ENCODE results near the gene PLXNA2. TPM values are rescaled to one million over a fixed set of nuclear protein-coding genes. Genes with fewer than 3 reads are reported as not detected.

PLXNA2 gene
- total RNA-seq, 4 donors from 2014 or later = 19.8 to 41.6 (median 27.9) TPM

- DNase-seq (ENCODE audit: extremely low spot score) = no peak
- TF ChIP-seq POLR2AphosphoS5 (IDR thresholded peaks at IDR 0.05) (no peak), EP300 (IDR thresholded peaks at IDR 0.05) (no peak), POLR2A (IDR thresholded peaks at IDR 0.05; ENCODE audit: low read depth) (no peak)
- TF ChIP-seq, protein P1, sequence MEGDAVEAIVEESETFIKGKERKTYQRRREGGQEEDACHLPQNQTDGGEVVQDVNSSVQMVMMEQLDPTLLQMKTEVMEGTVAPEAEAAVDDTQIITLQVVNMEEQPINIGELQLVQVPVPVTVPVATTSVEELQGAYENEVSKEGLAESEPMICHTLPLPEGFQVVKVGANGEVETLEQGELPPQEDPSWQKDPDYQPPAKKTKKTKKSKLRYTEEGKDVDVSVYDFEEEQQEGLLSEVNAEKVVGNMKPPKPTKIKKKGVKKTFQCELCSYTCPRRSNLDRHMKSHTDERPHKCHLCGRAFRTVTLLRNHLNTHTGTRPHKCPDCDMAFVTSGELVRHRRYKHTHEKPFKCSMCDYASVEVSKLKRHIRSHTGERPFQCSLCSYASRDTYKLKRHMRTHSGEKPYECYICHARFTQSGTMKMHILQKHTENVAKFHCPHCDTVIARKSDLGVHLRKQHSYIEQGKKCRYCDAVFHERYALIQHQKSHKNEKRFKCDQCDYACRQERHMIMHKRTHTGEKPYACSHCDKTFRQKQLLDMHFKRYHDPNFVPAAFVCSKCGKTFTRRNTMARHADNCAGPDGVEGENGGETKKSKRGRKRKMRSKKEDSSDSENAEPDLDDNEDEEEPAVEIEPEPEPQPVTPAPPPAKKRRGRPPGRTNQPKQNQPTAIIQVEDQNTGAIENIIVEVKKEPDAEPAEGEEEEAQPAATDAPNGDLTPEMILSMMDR (IDR thresholded peaks at IDR 0.05) = no peak
- no peaks in the 10 kb centered on the region for H3K27me3 ChIP-seq
- H3K9me3 ChIP-seq = no peaks in the 10 kb centered on the region
- WGBS = 55% methylated on average over 9 of the region's 10 CpGs
- no peaks in the 10 kb centered on the region for H3K36me3 ChIP-seq
- no peak overlapping the region for H3K4me3 ChIP-seq
- H3K27ac ChIP-seq (replicated peaks in 1 of 4) = peak overlapping the region in 2 of 4 donors; percentile 40 to 42
- intact Hi-C loops (cut with DNase I) = no loop called here
- H3K4me1 ChIP-seq = peaks cover 19 to 50% (median 28%) of the 10 kb centered on the region in 4 donors
Observed at GRCh38 chr1:208127792-208128529, 116.2 kb downstream of the PLXNA2 start.

DNA sequence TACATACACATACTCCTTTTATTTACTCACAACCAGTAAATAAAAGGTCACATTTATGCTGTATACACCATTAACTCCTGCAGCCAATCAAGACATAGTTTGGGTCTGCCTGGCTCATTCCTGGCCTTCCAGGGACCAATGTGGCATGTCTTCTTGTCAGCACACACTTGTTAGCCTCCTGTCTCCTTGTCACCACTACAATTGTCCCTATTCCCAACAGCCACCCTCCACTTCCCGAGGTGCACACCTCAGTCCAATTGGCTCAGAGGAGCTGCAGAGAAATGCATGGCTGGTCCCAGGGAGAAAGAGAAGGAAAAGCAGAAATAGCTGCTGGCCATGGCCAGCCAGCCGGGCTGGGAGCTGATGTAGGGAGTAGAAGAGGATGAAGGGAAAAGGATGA lies 116.9 kb downstream of the PLXNA2 start:
- Histone ChIP-seq H3K27ac (replicated peaks in 1 of 4) (no peak overlapping the region), H3K27me3 (no peaks in the 10 kb centered on the region), H3K4me3 (no peak overlapping the region), H3K4me1 (peaks cover 14 to 43% (median 22%) of the 10 kb centered on the region in 4 donors), H3K36me3 (no peaks in the 10 kb centered on the region), H3K9me3 (no peaks in the 10 kb centered on the region)
- TF ChIP-seq POLR2A (IDR thresholded peaks at IDR 0.05; ENCODE audit: low read depth) (no peak), POLR2AphosphoS5 (IDR thresholded peaks at IDR 0.05) (no peak), EP300 (IDR thresholded peaks at IDR 0.05) (no peak)
- TF ChIP-seq, protein P1 (IDR thresholded peaks at IDR 0.05) = no peak
- intact Hi-C loops (cut with DNase I) = no loop called here
- 82% methylated on average over 2 of the region's 2 CpGs for WGBS
- no peak for DNase-seq (ENCODE audit: extremely low spot score)

DNA sequence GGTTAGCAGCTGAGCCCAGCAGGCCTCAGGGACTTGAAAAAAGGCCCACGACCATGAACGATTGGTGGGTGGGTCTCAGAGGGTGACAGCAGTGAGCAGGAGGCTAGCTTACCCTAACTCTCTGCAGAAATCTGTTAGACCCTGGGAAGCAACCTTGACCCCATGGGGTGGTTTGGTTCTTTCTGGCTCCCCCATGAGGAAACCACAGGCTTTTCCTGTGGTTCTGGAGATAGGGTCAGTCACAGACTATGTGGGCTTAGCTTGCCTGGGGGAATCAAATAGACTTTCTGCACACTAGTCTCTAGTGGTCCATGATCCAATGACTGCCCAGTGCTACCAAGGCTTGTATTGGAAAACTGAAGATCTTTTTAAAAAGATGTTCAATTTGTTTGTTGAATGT lies 118.1 kb downstream of the PLXNA2 start:
- TF ChIP-seq, protein P1 (IDR thresholded peaks at IDR 0.05) = no peak
- no peak for TF ChIP-seq EP300 (IDR thresholded peaks at IDR 0.05)
- no peak for TF ChIP-seq POLR2AphosphoS5 (IDR thresholded peaks at IDR 0.05)
- TF ChIP-seq POLR2A (IDR thresholded peaks at IDR 0.05; ENCODE audit: low read depth) = no peak
- peaks cover 8 to 32% (median 15%) of the 10 kb centered on the region in 4 donors for H3K4me1 ChIP-seq
- WGBS = no CpG with 5 or more reads among the region's 2 CpGs
- no peak overlapping the region for H3K4me3 ChIP-seq
- H3K9me3 ChIP-seq = no peaks in the 10 kb centered on the region
- no peaks in the 10 kb centered on the region for H3K27me3 ChIP-seq
- no peak overlapping the region for H3K27ac ChIP-seq (replicated peaks in 1 of 4)
- H3K36me3 ChIP-seq = no peaks in the 10 kb centered on the region
- intact Hi-C loops (cut with DNase I) = no loop called here
- DNase-seq (ENCODE audit: extremely low spot score) = no peak

GRCh38 chr1:208122612-208123358 lies 121.4 kb downstream of the PLXNA2 start:
- Histone ChIP-seq H3K4me3 (no peak overlapping the region), H3K36me3 (peaks cover 0 to 4% (median 0%) of the 10 kb centered on the region in 4 donors), H3K4me1 (peaks cover 6 to 25% (median 14%) of the 10 kb centered on the region in 4 donors), H3K27me3 (no peaks in the 10 kb centered on the region), H3K9me3 (no peaks in the 10 kb centered on the region), H3K27ac (replicated peaks in 1 of 4) (no peak overlapping the region)
- intact Hi-C loops (cut with DNase I) = no loop called here
- no peak for DNase-seq (ENCODE audit: extremely low spot score)
- TF ChIP-seq POLR2A (IDR thresholded peaks at IDR 0.05; ENCODE audit: low read depth) = no peak
- no peak for TF ChIP-seq POLR2AphosphoS5 (IDR thresholded peaks at IDR 0.05)
- TF ChIP-seq, protein P1 (IDR thresholded peaks at IDR 0.05) = no peak
- no peak for TF ChIP-seq EP300 (IDR thresholded peaks at IDR 0.05)
- 92% methylated on average over 4 of the region's 4 CpGs for WGBS
